IMR-90 (cell line): Measurements from ENCODE around the gene CNTRL. TPM values are rescaled to one million over a fixed set of nuclear protein-coding genes. Genes with fewer than 3 reads are reported as not detected.

Experiments
- ATAC-seq: fragments of 200-7000 bp; cut with Tn5 transposase; 2 replicates; pipeline ENCODE4 v1.9.1; 2020; ENCODE audit warnings: low read depth, mild to moderate bottlenecking, moderate library complexity
- BruUV-seq: library from RNA; stranded (reverse); fragments of 400-500 nt; replicated peaks from 2 replicates; lab custom pipeline; 2021; lab: Mats Ljungman, UMichigan
- CTCF ChIA-PET: fragments of 300-600 bp; formaldehyde crosslinking; extraction: SDS; loops from one replicate; lab custom pipeline; 2021; ENCODE audit warnings: antibody characterized with exemption; lab: Yijun Ruan, JAX
- POLR2A ChIA-PET: fragments of 300-600 bp; sonication (Branson Sonifier 250); formaldehyde crosslinking; loops from one replicate; lab custom pipeline; 2022; ENCODE audit warnings: antibody characterized with exemption; ENCODE audit not compliant: unreplicated experiment; lab: Charles Lee
- DNase-seq: peaks from one replicate; pipeline ENCODE4 v3.0.0; 2013
- H2AFZ ChIP-seq: replicated peaks from 2 replicates; pipeline ENCODE3; 2013; ENCODE audit warnings: low read length, mild to moderate bottlenecking; ENCODE audit not compliant: poor library complexity
- H2AK5ac ChIP-seq: 2 replicates; pipeline ENCODE4 v1.6.1; 2013; ENCODE audit warnings: low read depth, low read length, inconsistent platforms
- H2AK9ac ChIP-seq: replicated peaks from 2 replicates; pipeline ENCODE3; 2013; ENCODE audit warnings: mild to moderate bottlenecking, low read depth, low read length, moderate library complexity; ENCODE audit not compliant: poor library complexity
- H2BK120ac ChIP-seq: 2 replicates; pipeline ENCODE4 v1.6.1; 2013; ENCODE audit warnings: low read depth, low read length, inconsistent platforms
- H2BK15ac ChIP-seq: 3 replicates; pipeline ENCODE4 v1.6.1; 2013; ENCODE audit warnings: low read depth, low read length, inconsistent platforms
- H2BK20ac ChIP-seq: 2 replicates; pipeline ENCODE4 v1.6.1; 2013; ENCODE audit warnings: low read depth, mild to moderate bottlenecking, inconsistent platforms, low read length, moderate library complexity
- H2BK5ac ChIP-seq: 2 replicates; pipeline ENCODE4 v1.6.1; 2013; ENCODE audit warnings: mild to moderate bottlenecking, low read depth, low read length, inconsistent platforms; ENCODE audit not compliant: poor library complexity, severe bottlenecking
- H3K14ac ChIP-seq: replicated peaks from 2 replicates; pipeline ENCODE4 v1.6.1; 2013; ENCODE audit warnings: low read depth, low read length, inconsistent platforms
- H3K18ac ChIP-seq: 2 replicates; pipeline ENCODE4 v1.6.1; 2013; ENCODE audit warnings: low read depth, low read length, control low read depth
- H3K23ac ChIP-seq: 2 replicates; pipeline ENCODE4 v1.6.1; 2013; ENCODE audit warnings: low read depth, low read length, inconsistent platforms
- H3K27ac ChIP-seq: 2 replicates; pipeline ENCODE4 v1.5.1; 2013; ENCODE audit warnings: mild to moderate bottlenecking, control low read depth, low read length; ENCODE audit not compliant: insufficient read depth
- H3K27me3 ChIP-seq: 2 replicates; pipeline ENCODE4 v1.6.1; 2013; ENCODE audit warnings: low read length; ENCODE audit not compliant: control insufficient read depth, insufficient read depth
- H3K36me3 ChIP-seq: 2 replicates; pipeline ENCODE4 v1.6.1; 2013; ENCODE audit warnings: low read length, mixed read lengths; ENCODE audit not compliant: control insufficient read depth, insufficient read depth
- H3K4ac ChIP-seq: 2 replicates; pipeline ENCODE4 v1.6.1; 2013; ENCODE audit warnings: low read depth, low read length, inconsistent platforms
- H3K4me1 ChIP-seq: 2 replicates; pipeline ENCODE4 v1.6.1; 2013; ENCODE audit warnings: low read length, mixed read lengths; ENCODE audit not compliant: control insufficient read depth, insufficient read depth
- H3K4me2 ChIP-seq: 2 replicates; pipeline ENCODE4 v1.6.1; 2013; ENCODE audit warnings: low read depth, mild to moderate bottlenecking, control low read depth, low read length, moderate library complexity
- H3K4me3 ChIP-seq: 2 replicates; pipeline ENCODE4 v1.5.1; 2013; ENCODE audit warnings: low read depth, mild to moderate bottlenecking, control low read depth, low read length, moderate library complexity; ENCODE audit not compliant: insufficient read depth
- H3K56ac ChIP-seq: 2 replicates; pipeline ENCODE4 v1.6.1; 2013; ENCODE audit warnings: low read length, inconsistent platforms; ENCODE audit not compliant: insufficient read depth; ENCODE audit errors: extremely low read depth
- H3K79me1 ChIP-seq, 2 experiments: 2 replicates each; pipeline ENCODE4 v1.6.1; 2013; ENCODE audit warnings: low read length in 2 of 2, inconsistent platforms in 1 of 2, low read depth in 1 of 2
- H3K9ac ChIP-seq: 2 replicates; pipeline ENCODE4 v1.6.1; 2013; ENCODE audit warnings: low read depth, low read length, control low read depth
- H3K9me1 ChIP-seq: 2 replicates; pipeline ENCODE4 v1.6.1; 2013; ENCODE audit warnings: low read length, inconsistent platforms; ENCODE audit not compliant: insufficient read depth
- H3K9me3 ChIP-seq: 2 replicates; pipeline ENCODE4 v1.6.1; 2013; ENCODE audit warnings: low read length; ENCODE audit not compliant: control insufficient read depth, insufficient read depth
- H4K20me1 ChIP-seq: 2 replicates; pipeline ENCODE4 v1.6.1; 2013; ENCODE audit warnings: low read length, inconsistent platforms; ENCODE audit not compliant: insufficient read depth
- H4K5ac ChIP-seq: 2 replicates; pipeline ENCODE4 v1.6.1; 2013; ENCODE audit warnings: mild to moderate bottlenecking, low read depth, low read length, control low read depth
- H4K8ac ChIP-seq, 2 experiments: 2 replicates each; pipeline ENCODE4 v1.6.1; 2013; ENCODE audit warnings: low read depth in 2 of 2, low read length in 2 of 2, control low read depth in 1 of 2, inconsistent platforms in 1 of 2
- H4K91ac ChIP-seq: 2 replicates; pipeline ENCODE4 v1.6.1; 2013; ENCODE audit warnings: low read depth, low read length, inconsistent platforms; ENCODE audit not compliant: insufficient read depth
- BHLHE40 ChIP-seq: fragments of 150-350 bp; IDR thresholded peaks from 2 replicates; pipeline ENCODE4 v1.6.1; 2016; ENCODE audit warnings: mild to moderate bottlenecking, low read depth, low read length
- CEBPB ChIP-seq: IDR thresholded peaks from 2 replicates; pipeline ENCODE4 v1.6.1; 2012; ENCODE audit warnings: low read depth, low read length, improper control_type of control experiment
- FOS ChIP-seq: fragments of 150-350 bp; IDR thresholded peaks from 2 replicates; pipeline ENCODE4 v1.6.1; 2016; ENCODE audit warnings: low read depth, low read length
- SMC3 ChIP-seq: fragments of 150-350 bp; IDR thresholded peaks from 2 replicates; pipeline ENCODE4 v1.6.1; 2016; ENCODE audit warnings: low read depth, mild to moderate bottlenecking, antibody characterized with exemption, low read length, moderate library complexity
- WGBS, 2 experiments: methylation state at CpG; one replicate each; pipeline versions ENCODE4 v1.1.5 to v1.1.7; 2013; ENCODE audit warnings: missing lambda C conversion rate in 2 of 2; ENCODE audit not compliant: insufficient read length in 1 of 2; ENCODE audit errors: extremely low coverage in 2 of 2; 5-methylcytosine and 5-hydroxymethylcytosine counted together
- dilution Hi-C: fragments of 300-500 bp; cut with HindIII; formaldehyde crosslinking; loops from one replicate; pipeline ENCODE4 v1.14.3; 2018; ENCODE audit warnings: low sequenced_read_pairs; ENCODE audit not compliant: unreplicated experiment
- in situ Hi-C: fragments of 300-500 bp; cut with MboI; formaldehyde crosslinking; loops from 3 replicates; pipeline ENCODE4 v1.14.3; 2019; ENCODE audit warnings: low sequenced_read_pairs, inconsistent platforms, mixed read lengths
- intact Hi-C: fragments of 100-400 bp; cut with micrococcal nuclease; formaldehyde crosslinking; loops from 2 replicates; pipeline ENCODE4 v1.10.0; 2022
- polyA plus RNA-seq, 3 experiments: library from polyadenylated mRNA; depleted of rRNA; stranded (reverse); fragments of >200 nt; gene quantifications; 2 replicates each; pipeline ENCODE4 v1.2.3, GENCODE V29; 2012; ENCODE audit warnings: low replicate concordance in 1 of 3
- total RNA-seq: library from RNA; depleted of rRNA; stranded (reverse); fragments of >200 nt; gene quantifications from 2 replicates; pipeline ENCODE4 v1.2.3, GENCODE V29; 2012
- TF ChIP-seq, protein P1 (sequence below): fragments of 150-350 bp; IDR thresholded peaks from 2 replicates; pipeline ENCODE4 v1.6.1; 2017; ENCODE audit warnings: mild to moderate bottlenecking, antibody characterized with exemption, low read length, low read depth
- TF ChIP-seq, protein P2 (sequence below): fragments of 150-350 bp; IDR thresholded peaks from 2 replicates; pipeline ENCODE4 v1.6.1; 2016; ENCODE audit warnings: low read depth, mild to moderate bottlenecking, low read length, moderate library complexity, borderline replicate concordance

The CNTRL gene
- total and polyA plus RNA-seq, 2 of the 4 experiments (the other 2 are of a cell fraction), result 4.5 to 7.3 TPM

DNA sequence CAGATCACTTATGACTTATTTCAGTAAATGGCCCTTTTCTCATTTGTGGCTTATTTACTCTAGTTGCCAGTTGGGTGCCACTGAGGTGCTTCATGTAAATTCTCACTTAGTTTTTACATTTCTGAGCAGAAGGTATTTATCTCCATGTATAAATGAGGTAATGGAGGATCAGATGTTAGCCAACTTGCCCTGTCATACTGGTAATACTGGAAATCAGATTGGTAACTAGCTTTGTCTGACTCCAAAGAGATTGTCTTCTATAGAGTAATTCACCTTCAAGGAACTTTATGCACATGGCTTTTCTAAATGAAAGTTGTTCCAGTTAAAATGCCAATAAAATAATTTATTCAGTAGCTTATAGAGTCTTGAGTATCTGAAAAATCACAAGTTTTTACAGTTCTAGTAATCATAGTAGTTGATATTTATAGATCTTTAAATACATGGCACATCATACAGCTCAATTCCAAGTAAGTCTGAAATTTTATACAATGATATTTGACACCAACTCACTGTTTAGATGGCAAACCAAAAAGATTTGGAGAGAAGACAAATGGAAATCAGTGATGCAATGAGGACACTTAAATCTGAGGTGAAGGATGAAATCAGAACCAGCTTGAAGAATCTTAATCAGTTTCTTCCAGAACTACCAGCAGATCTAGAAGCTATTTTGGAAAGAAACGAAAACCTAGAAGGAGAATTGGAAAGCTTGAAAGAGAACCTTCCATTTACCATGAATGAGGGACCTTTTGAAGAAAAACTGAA, 98.2 kb downstream of the CNTRL start:
- dilution Hi-C loops, result no loop called here
- ATAC-seq, result peak; percentile 44; the same call in 1 of the 2 replicates

More for the DNA sequence above, 98.2 kb downstream of the CNTRL start:
- Histone ChIP-seq H3K18ac (no peak overlapping the region), H3K56ac (no peak overlapping the region), H2BK15ac (no peak overlapping the region), H3K9ac (no peak overlapping the region), H4K5ac (no peak overlapping the region), H3K4me1 (peaks cover 5% of the 10 kb centered on the region; the same call in 1 of the 2 replicates), H3K9me3 (no peaks in the 10 kb centered on the region), H3K36me3 (peaks cover 29% of the 10 kb centered on the region), H3K9me1 (peaks cover 6% of the 10 kb centered on the region; the same call in 1 of the 2 replicates), H3K4me3 (no peak overlapping the region), H3K27me3 (no peaks in the 10 kb centered on the region), H2AK5ac (no peak overlapping the region), H2BK20ac (no peak overlapping the region), H4K8ac (no peak overlapping the region), H3K4ac (no peak overlapping the region), H3K14ac (no peak overlapping the region), H2AFZ (no peak overlapping the region), H3K23ac (no peak overlapping the region; the same call in 1 of the 2 replicates), H2BK5ac (no peak overlapping the region), H2BK120ac (no peak overlapping the region), H3K27ac (no peak overlapping the region), H4K91ac (no peak overlapping the region), H3K79me1 (peaks cover 5 to 19% of the 10 kb centered on the region in 2 experiments; a peak in 2 of 4 replicates), H2AK9ac (no peak overlapping the region), H4K20me1 (no peaks in the 10 kb centered on the region), H3K4me2 (no peak overlapping the region; the same call in 1 of the 2 replicates)
- CTCF ChIA-PET, result no interaction called here
- DNase-seq, result peak; percentile 25
- POLR2A ChIA-PET, result interaction anchor here (0.5 to 0.6 kb wide), 2 partner anchors 8 to 47 kb away, joined by 5 to 17 read pairs; no protein-coding TSS in a partner anchor
- no peak for TF ChIP-seq BHLHE40
- peak; percentile 51 for TF ChIP-seq CEBPB
- no peak for TF ChIP-seq SMC3
- no peak for TF ChIP-seq FOS
- TF ChIP-seq, protein P1, sequence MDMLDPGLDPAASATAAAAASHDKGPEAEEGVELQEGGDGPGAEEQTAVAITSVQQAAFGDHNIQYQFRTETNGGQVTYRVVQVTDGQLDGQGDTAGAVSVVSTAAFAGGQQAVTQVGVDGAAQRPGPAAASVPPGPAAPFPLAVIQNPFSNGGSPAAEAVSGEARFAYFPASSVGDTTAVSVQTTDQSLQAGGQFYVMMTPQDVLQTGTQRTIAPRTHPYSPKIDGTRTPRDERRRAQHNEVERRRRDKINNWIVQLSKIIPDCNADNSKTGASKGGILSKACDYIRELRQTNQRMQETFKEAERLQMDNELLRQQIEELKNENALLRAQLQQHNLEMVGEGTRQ, result no peak
- TF ChIP-seq, protein P2, sequence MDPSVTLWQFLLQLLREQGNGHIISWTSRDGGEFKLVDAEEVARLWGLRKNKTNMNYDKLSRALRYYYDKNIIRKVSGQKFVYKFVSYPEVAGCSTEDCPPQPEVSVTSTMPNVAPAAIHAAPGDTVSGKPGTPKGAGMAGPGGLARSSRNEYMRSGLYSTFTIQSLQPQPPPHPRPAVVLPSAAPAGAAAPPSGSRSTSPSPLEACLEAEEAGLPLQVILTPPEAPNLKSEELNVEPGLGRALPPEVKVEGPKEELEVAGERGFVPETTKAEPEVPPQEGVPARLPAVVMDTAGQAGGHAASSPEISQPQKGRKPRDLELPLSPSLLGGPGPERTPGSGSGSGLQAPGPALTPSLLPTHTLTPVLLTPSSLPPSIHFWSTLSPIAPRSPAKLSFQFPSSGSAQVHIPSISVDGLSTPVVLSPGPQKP, result no peak
- in situ Hi-C loops (no loop called here), intact Hi-C loops (no loop called here)
- no CpG with 5 or more reads among the region's 1 CpG for WGBS, 2 experiments
- BruUV-seq, result no TSS peak
